Panc1 (cell line): ENCODE measurements around the gene PARP15.

Source experiments
- CTCF ChIP-seq: fragments of 450-650 bp; IDR thresholded peaks from 2 replicates; pipeline ENCODE4 v1.5.1; 2017; ENCODE audit warnings: mild to moderate bottlenecking
- POLR2AphosphoS5 ChIP-seq: IDR thresholded peaks from 2 replicates; pipeline ENCODE4 v1.6.1; 2012; ENCODE audit warnings: mild to moderate bottlenecking, low read depth, low read length, moderate library complexity
- SIN3A ChIP-seq: IDR thresholded peaks from 2 replicates; pipeline ENCODE4 v1.6.1; 2012; ENCODE audit warnings: low read depth, mild to moderate bottlenecking, low read length, moderate library complexity, borderline replicate concordance; ENCODE audit not compliant: insufficient read depth
- TCF7L2 ChIP-seq: IDR thresholded peaks from 2 replicates; pipeline ENCODE4 v1.6.1; 2011; ENCODE audit warnings: mild to moderate bottlenecking, low read depth, low read length, inconsistent platforms
- TF ChIP-seq, protein P1 (sequence below), 2 experiments: IDR thresholded peaks; 2 replicates each; pipeline ENCODE4 v1.6.1; 2011 to 2012; ENCODE audit warnings: low read depth in 2 of 2, control low read depth in 1 of 2, low read length in 1 of 2, mild to moderate bottlenecking in 1 of 2, moderate library complexity in 1 of 2; ENCODE audit not compliant: insufficient read depth in 1 of 2

GRCh38 chr3:122636697-122637096 lies 59.2 kb downstream of the PARP15 start:
- TF ChIP-seq CTCF (no peak), POLR2AphosphoS5 (no peak), TCF7L2 (no peak), SIN3A (no peak)
- TF ChIP-seq, protein P1, sequence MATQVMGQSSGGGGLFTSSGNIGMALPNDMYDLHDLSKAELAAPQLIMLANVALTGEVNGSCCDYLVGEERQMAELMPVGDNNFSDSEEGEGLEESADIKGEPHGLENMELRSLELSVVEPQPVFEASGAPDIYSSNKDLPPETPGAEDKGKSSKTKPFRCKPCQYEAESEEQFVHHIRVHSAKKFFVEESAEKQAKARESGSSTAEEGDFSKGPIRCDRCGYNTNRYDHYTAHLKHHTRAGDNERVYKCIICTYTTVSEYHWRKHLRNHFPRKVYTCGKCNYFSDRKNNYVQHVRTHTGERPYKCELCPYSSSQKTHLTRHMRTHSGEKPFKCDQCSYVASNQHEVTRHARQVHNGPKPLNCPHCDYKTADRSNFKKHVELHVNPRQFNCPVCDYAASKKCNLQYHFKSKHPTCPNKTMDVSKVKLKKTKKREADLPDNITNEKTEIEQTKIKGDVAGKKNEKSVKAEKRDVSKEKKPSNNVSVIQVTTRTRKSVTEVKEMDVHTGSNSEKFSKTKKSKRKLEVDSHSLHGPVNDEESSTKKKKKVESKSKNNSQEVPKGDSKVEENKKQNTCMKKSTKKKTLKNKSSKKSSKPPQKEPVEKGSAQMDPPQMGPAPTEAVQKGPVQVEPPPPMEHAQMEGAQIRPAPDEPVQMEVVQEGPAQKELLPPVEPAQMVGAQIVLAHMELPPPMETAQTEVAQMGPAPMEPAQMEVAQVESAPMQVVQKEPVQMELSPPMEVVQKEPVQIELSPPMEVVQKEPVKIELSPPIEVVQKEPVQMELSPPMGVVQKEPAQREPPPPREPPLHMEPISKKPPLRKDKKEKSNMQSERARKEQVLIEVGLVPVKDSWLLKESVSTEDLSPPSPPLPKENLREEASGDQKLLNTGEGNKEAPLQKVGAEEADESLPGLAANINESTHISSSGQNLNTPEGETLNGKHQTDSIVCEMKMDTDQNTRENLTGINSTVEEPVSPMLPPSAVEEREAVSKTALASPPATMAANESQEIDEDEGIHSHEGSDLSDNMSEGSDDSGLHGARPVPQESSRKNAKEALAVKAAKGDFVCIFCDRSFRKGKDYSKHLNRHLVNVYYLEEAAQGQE (IDR thresholded peaks at IDR 0.05; ENCODE audit: insufficient read depth in 1 of 2, low read depth in 2 of 2, low read length in 1 of 2): no peak
